ENCODE results near the gene SMC6.

Gene SMC6

GRCh38 chr2:17780546-17780945 is 26.9 kb upstream of the SMC6 start:
- H3K9ac ChIP-seq (ENCODE audit: low read length), result no peak overlapping the region
- no CpG with 5 or more reads among the region's 1 CpG for WGBS (ENCODE audit: extremely low coverage, insufficient coverage, insufficient read length)

GRCh38 chr2:17772532-17772931 is 18.9 kb upstream of the SMC6 start:
- Histone ChIP-seq H4K91ac (ENCODE audit: low read depth, low read length) (no peak overlapping the region), H2BK12ac (ENCODE audit: low read length) (no peak overlapping the region), H2BK5ac (ENCODE audit: low read depth, low read length, poor library complexity) (no peak overlapping the region), H3K27me3 (ENCODE audit: insufficient read depth, low read length) (no peaks in the 10 kb centered on the region), H3K4ac (ENCODE audit: low read depth, low read length) (no peak overlapping the region), H3K4me1 (ENCODE audit: control insufficient read depth in 1 of 2, insufficient read depth in 2 of 2, low read length in 2 of 2) (no peaks in the 10 kb centered on the region), H3K23ac (ENCODE audit: low read length) (no peak overlapping the region), H2AK5ac (ENCODE audit: low read length) (no peak overlapping the region), H3K18ac (ENCODE audit: low read length) (no peak overlapping the region), H3K9ac (ENCODE audit: low read length) (no peak overlapping the region), H2BK120ac (ENCODE audit: insufficient read depth, low read length, poor library complexity) (no peak overlapping the region), H3K36me3 (ENCODE audit: control insufficient read depth in 1 of 2, insufficient read depth in 2 of 2, low read length in 2 of 2) (peaks cover 7 to 8% of the 10 kb centered on the region in 2 experiments), H3K4me2 (ENCODE audit: low read length) (no peak overlapping the region), H3K9me3 (ENCODE audit: insufficient read depth, low read depth, low read length) (no peaks in the 10 kb centered on the region), H3K79me1 (ENCODE audit: low read length) (no peaks in the 10 kb centered on the region), H4K8ac (ENCODE audit: low read depth, low read length) (no peak overlapping the region), H3K14ac (ENCODE audit: low read length) (no peak overlapping the region), H3K79me2 (ENCODE audit: control insufficient read depth, insufficient read depth, low read length, poor library complexity) (no peaks in the 10 kb centered on the region), H4K12ac (ENCODE audit: low read depth, low read length) (no peak overlapping the region), H3K27ac (ENCODE audit: low read depth, low read length) (no peak overlapping the region), H3K4me3 (ENCODE audit: low read depth, low read length) (no peak overlapping the region), H2AFZ (ENCODE audit: insufficient read depth, low read length, poor library complexity) (no peak overlapping the region)
- no peak for DNase-seq
- WGBS (ENCODE audit: extremely low coverage, insufficient coverage, insufficient read length), result no CpG with 5 or more reads among the region's 2 CpGs

More at GRCh38 chr2:17780546-17780945, 26.9 kb upstream of the SMC6 start:
- Histone ChIP-seq H3K79me2 (ENCODE audit: control insufficient read depth, insufficient read depth, low read length, poor library complexity) (no peaks in the 10 kb centered on the region), H2BK12ac (ENCODE audit: low read length) (no peak overlapping the region), H4K91ac (ENCODE audit: low read depth, low read length) (no peak overlapping the region), H4K12ac (ENCODE audit: low read depth, low read length) (no peak overlapping the region), H3K4ac (ENCODE audit: low read depth, low read length) (no peak overlapping the region), H3K79me1 (ENCODE audit: low read length) (no peaks in the 10 kb centered on the region), H3K14ac (ENCODE audit: low read length) (no peak overlapping the region), H3K27ac (ENCODE audit: low read depth, low read length) (no peak overlapping the region), H3K27me3 (ENCODE audit: insufficient read depth, low read length) (no peaks in the 10 kb centered on the region), H2BK120ac (ENCODE audit: insufficient read depth, low read length, poor library complexity) (no peak overlapping the region), H3K18ac (ENCODE audit: low read length) (no peak overlapping the region), H4K8ac (ENCODE audit: low read depth, low read length) (no peak overlapping the region), H2BK5ac (ENCODE audit: low read depth, low read length, poor library complexity) (no peak overlapping the region), H3K36me3 (ENCODE audit: control insufficient read depth in 1 of 2, insufficient read depth in 2 of 2, low read length in 2 of 2) (peaks cover 9% of the 10 kb centered on the region in 2 experiments), H3K4me3 (ENCODE audit: low read depth, low read length) (no peak overlapping the region), H3K4me1 (ENCODE audit: control insufficient read depth in 1 of 2, insufficient read depth in 2 of 2, low read length in 2 of 2) (no peaks in the 10 kb centered on the region), H3K4me2 (ENCODE audit: low read length) (no peak overlapping the region), H3K9me3 (ENCODE audit: insufficient read depth, low read depth, low read length) (no peaks in the 10 kb centered on the region), H3K23ac (ENCODE audit: low read length) (no peak overlapping the region), H2AK5ac (ENCODE audit: low read length) (no peak overlapping the region), H2AFZ (ENCODE audit: insufficient read depth, low read length, poor library complexity) (no peak overlapping the region)
- DNase-seq, result no peak

- WGBS (ENCODE audit: extremely low coverage, insufficient coverage, insufficient read length), result no CpG with 5 or more reads among the region's 2 CpGs
These were observed 18.3 kb upstream of the SMC6 start for GRCh38 chr2:17771956-17772355.

DNA sequence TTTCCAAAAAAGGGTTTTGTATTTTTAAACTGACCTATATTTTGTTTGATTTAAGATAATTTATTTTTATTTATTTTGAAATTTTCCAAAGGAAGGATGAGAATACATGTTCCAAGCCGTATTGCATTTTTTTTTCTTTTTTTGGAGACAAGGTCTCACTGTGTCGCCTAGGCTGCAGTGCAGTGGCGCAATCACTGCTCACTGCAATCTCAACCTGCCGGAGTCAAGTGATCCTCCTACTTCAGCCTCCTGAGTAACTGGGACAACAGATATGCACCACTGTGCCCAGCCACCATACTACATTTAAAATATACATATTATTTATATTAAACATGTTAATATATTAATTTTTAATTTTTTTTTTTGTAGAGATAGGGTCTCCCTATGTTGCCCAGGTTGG is 15.3 kb upstream of the SMC6 start:
- no peak overlapping the region for H3K18ac ChIP-seq (ENCODE audit: low read length)
- no peak overlapping the region for H4K12ac ChIP-seq (ENCODE audit: low read depth, low read length)
- H3K79me1 ChIP-seq (ENCODE audit: low read length), result no peaks in the 10 kb centered on the region
- no peak overlapping the region for H2BK12ac ChIP-seq (ENCODE audit: low read length)
- H3K14ac ChIP-seq (ENCODE audit: low read length), result no peak overlapping the region
- no peak overlapping the region for H2BK120ac ChIP-seq (ENCODE audit: insufficient read depth, low read length, poor library complexity)
- H3K79me2 ChIP-seq (ENCODE audit: control insufficient read depth, insufficient read depth, low read length, poor library complexity), result no peaks in the 10 kb centered on the region
- H3K4ac ChIP-seq (ENCODE audit: low read depth, low read length), result no peak overlapping the region
- H3K36me3 ChIP-seq (ENCODE audit: control insufficient read depth in 1 of 2, insufficient read depth in 2 of 2, low read length in 2 of 2), result peaks cover 2 to 3% of the 10 kb centered on the region in 2 experiments
- H3K23ac ChIP-seq (ENCODE audit: low read length), result no peak overlapping the region
- no peak overlapping the region for H2AK5ac ChIP-seq (ENCODE audit: low read length)
- no peak overlapping the region for H3K27ac ChIP-seq (ENCODE audit: low read depth, low read length)
- no peak overlapping the region for H2AFZ ChIP-seq (ENCODE audit: insufficient read depth, low read length, poor library complexity)
- no peak for DNase-seq
- H3K27me3 ChIP-seq (ENCODE audit: insufficient read depth, low read length), result no peaks in the 10 kb centered on the region
- no peak overlapping the region for H3K4me2 ChIP-seq (ENCODE audit: low read length)
- H4K91ac ChIP-seq (ENCODE audit: low read depth, low read length), result no peak overlapping the region
- no peaks in the 10 kb centered on the region for H3K4me1 ChIP-seq (ENCODE audit: control insufficient read depth in 1 of 2, insufficient read depth in 2 of 2, low read length in 2 of 2)
- WGBS (ENCODE audit: extremely low coverage, insufficient coverage, insufficient read length), result no CpG with 5 or more reads among the region's 4 CpGs
- H4K8ac ChIP-seq (ENCODE audit: low read depth, low read length), result no peak overlapping the region
- no peak overlapping the region for H3K4me3 ChIP-seq (ENCODE audit: low read depth, low read length)
- H3K9ac ChIP-seq (ENCODE audit: low read length), result no peak overlapping the region
- no peak overlapping the region for H2BK5ac ChIP-seq (ENCODE audit: low read depth, low read length, poor library complexity)
- H3K9me3 ChIP-seq (ENCODE audit: insufficient read depth, low read depth, low read length), result no peaks in the 10 kb centered on the region

More at GRCh38 chr2:17771956-17772355, 18.3 kb upstream of the SMC6 start:
- Histone ChIP-seq H2BK5ac (ENCODE audit: low read depth, low read length, poor library complexity) (no peak overlapping the region), H3K4me3 (ENCODE audit: low read depth, low read length) (no peak overlapping the region), H3K4ac (ENCODE audit: low read depth, low read length) (no peak overlapping the region), H3K27ac (ENCODE audit: low read depth, low read length) (no peak overlapping the region), H2BK120ac (ENCODE audit: insufficient read depth, low read length, poor library complexity) (no peak overlapping the region), H3K14ac (ENCODE audit: low read length) (no peak overlapping the region), H3K4me1 (ENCODE audit: control insufficient read depth in 1 of 2, insufficient read depth in 2 of 2, low read length in 2 of 2) (no peaks in the 10 kb centered on the region), H4K8ac (ENCODE audit: low read depth, low read length) (no peak overlapping the region), H2AK5ac (ENCODE audit: low read length) (no peak overlapping the region), H3K23ac (ENCODE audit: low read length) (no peak overlapping the region), H2AFZ (ENCODE audit: insufficient read depth, low read length, poor library complexity) (no peak overlapping the region), H3K27me3 (ENCODE audit: insufficient read depth, low read length) (no peaks in the 10 kb centered on the region), H3K4me2 (ENCODE audit: low read length) (no peak overlapping the region), H4K91ac (ENCODE audit: low read depth, low read length) (no peak overlapping the region), H3K79me2 (ENCODE audit: control insufficient read depth, insufficient read depth, low read length, poor library complexity) (no peaks in the 10 kb centered on the region), H3K36me3 (ENCODE audit: control insufficient read depth in 1 of 2, insufficient read depth in 2 of 2, low read length in 2 of 2) (peaks cover 7 to 8% of the 10 kb centered on the region in 2 experiments), H3K18ac (ENCODE audit: low read length) (no peak overlapping the region), H3K9me3 (ENCODE audit: insufficient read depth, low read depth, low read length) (no peaks in the 10 kb centered on the region), H3K79me1 (ENCODE audit: low read length) (no peaks in the 10 kb centered on the region), H4K12ac (ENCODE audit: low read depth, low read length) (no peak overlapping the region), H2BK12ac (ENCODE audit: low read length) (no peak overlapping the region), H3K9ac (ENCODE audit: low read length) (no peak overlapping the region)
- DNase-seq, result no peak

Data from trophoblast cell (in vitro differentiated cells and primary cell).